ENCODE data around the gene CIDEB.

The CIDEB gene

GRCh38 chr14:24289649-24290280 is 18.0 kb downstream of the CIDEB start:
- peaks cover 13% of the 10 kb centered on the region for H3K4me1 Mint-ChIP-seq
- H3K36me3 Mint-ChIP-seq, result peaks cover 16% of the 10 kb centered on the region
- no peaks in the 10 kb centered on the region for H3K27me3 Mint-ChIP-seq
- H3K27ac Mint-ChIP-seq, result no peak overlapping the region
- no peak overlapping the region for H3K4me3 Mint-ChIP-seq
- H3K9me3 Mint-ChIP-seq, result no peaks in the 10 kb centered on the region

GRCh38 chr14:24286996-24287395 is 20.8 kb downstream of the CIDEB start:
- peaks cover 13% of the 10 kb centered on the region for H3K36me3 Mint-ChIP-seq
- no peaks in the 10 kb centered on the region for H3K27me3 Mint-ChIP-seq
- H3K4me1 Mint-ChIP-seq, result peaks cover 13% of the 10 kb centered on the region
- no peaks in the 10 kb centered on the region for H3K9me3 Mint-ChIP-seq
- H3K4me3 Mint-ChIP-seq, result no peak overlapping the region
- H3K27ac Mint-ChIP-seq, result no peak overlapping the region

GRCh38 chr14:24285351-24285750 is 22.4 kb downstream of the CIDEB start:
- H3K4me1 Mint-ChIP-seq, result peaks cover 20% of the 10 kb centered on the region
- no peaks in the 10 kb centered on the region for H3K27me3 Mint-ChIP-seq
- H3K9me3 Mint-ChIP-seq, result no peaks in the 10 kb centered on the region
- H3K36me3 Mint-ChIP-seq, result peaks cover 2% of the 10 kb centered on the region
- no peak overlapping the region for H3K27ac Mint-ChIP-seq
- no peak overlapping the region for H3K4me3 Mint-ChIP-seq

GRCh38 chr14:24284501-24285035 is 23.2 kb downstream of the CIDEB start:
- Mint-ChIP-seq H3K9me3 (no peaks in the 10 kb centered on the region), H3K36me3 (no peaks in the 10 kb centered on the region), H3K27me3 (no peaks in the 10 kb centered on the region), H3K27ac (no peak overlapping the region), H3K4me3 (no peak overlapping the region), H3K4me1 (peaks cover 20% of the 10 kb centered on the region)

- Mint-ChIP-seq H3K4me3 (no peak overlapping the region), H3K27me3 (no peaks in the 10 kb centered on the region), H3K27ac (no peak overlapping the region), H3K9me3 (no peaks in the 10 kb centered on the region), H3K4me1 (peaks cover 25% of the 10 kb centered on the region), H3K36me3 (no peaks in the 10 kb centered on the region)
Measured at GRCh38 chr14:24283796-24284460, 23.8 kb downstream of the CIDEB start.

- Mint-ChIP-seq H3K4me3 (no peak overlapping the region), H3K9me3 (no peaks in the 10 kb centered on the region), H3K27ac (no peak overlapping the region), H3K27me3 (no peaks in the 10 kb centered on the region), H3K36me3 (no peaks in the 10 kb centered on the region), H3K4me1 (peaks cover 35% of the 10 kb centered on the region)
Measured at GRCh38 chr14:24282736-24283135, 25.0 kb downstream of the CIDEB start.

- Mint-ChIP-seq H3K4me1 (peaks cover 43% of the 10 kb centered on the region), H3K36me3 (no peaks in the 10 kb centered on the region), H3K9me3 (no peaks in the 10 kb centered on the region), H3K27me3 (no peaks in the 10 kb centered on the region), H3K27ac (peak overlapping the region; percentile 64), H3K4me3 (no peak overlapping the region)
Measured at GRCh38 chr14:24281636-24282035, 26.1 kb downstream of the CIDEB start.

GRCh38 chr14:24280797-24281460 is 26.8 kb downstream of the CIDEB start:
- Mint-ChIP-seq H3K9me3 (no peaks in the 10 kb centered on the region), H3K36me3 (no peaks in the 10 kb centered on the region), H3K27ac (peak overlapping the region; percentile 64), H3K4me1 (peaks cover 45% of the 10 kb centered on the region), H3K27me3 (no peaks in the 10 kb centered on the region), H3K4me3 (no peak overlapping the region)

- peak overlapping the region; percentile 89 for H3K27ac Mint-ChIP-seq
- H3K27me3 Mint-ChIP-seq, result no peaks in the 10 kb centered on the region
- H3K4me3 Mint-ChIP-seq, result peak overlapping the region; percentile 57
- no peaks in the 10 kb centered on the region for H3K9me3 Mint-ChIP-seq
- peaks cover 54% of the 10 kb centered on the region for H3K4me1 Mint-ChIP-seq
- no peaks in the 10 kb centered on the region for H3K36me3 Mint-ChIP-seq
Measured at GRCh38 chr14:24279301-24280186, 28.2 kb downstream of the CIDEB start.

GRCh38 chr14:24278424-24278823 is 29.4 kb downstream of the CIDEB start:
- Mint-ChIP-seq H3K9me3 (no peaks in the 10 kb centered on the region), H3K4me3 (peak overlapping the region; percentile 45), H3K36me3 (no peaks in the 10 kb centered on the region), H3K4me1 (peaks cover 64% of the 10 kb centered on the region), H3K27ac (peak overlapping the region; percentile 89), H3K27me3 (no peaks in the 10 kb centered on the region)

GRCh38 chr14:24277606-24278321 is 30.0 kb downstream of the CIDEB start:
- Mint-ChIP-seq H3K4me3 (no peak overlapping the region), H3K36me3 (no peaks in the 10 kb centered on the region), H3K9me3 (no peaks in the 10 kb centered on the region), H3K27ac (no peak overlapping the region), H3K4me1 (peaks cover 71% of the 10 kb centered on the region), H3K27me3 (no peaks in the 10 kb centered on the region)

GRCh38 chr14:24277071-24277470 is 30.7 kb downstream of the CIDEB start:
- H3K27ac Mint-ChIP-seq, result peak overlapping the region; percentile 6
- no peaks in the 10 kb centered on the region for H3K9me3 Mint-ChIP-seq
- peak overlapping the region; percentile 33 for H3K4me3 Mint-ChIP-seq
- peaks cover 78% of the 10 kb centered on the region for H3K4me1 Mint-ChIP-seq
- H3K27me3 Mint-ChIP-seq, result no peaks in the 10 kb centered on the region
- H3K36me3 Mint-ChIP-seq, result no peaks in the 10 kb centered on the region

- Mint-ChIP-seq H3K27ac (peak overlapping the region; percentile 88), H3K4me3 (peak overlapping the region; percentile 50), H3K27me3 (no peaks in the 10 kb centered on the region), H3K36me3 (no peaks in the 10 kb centered on the region), H3K4me1 (peaks cover 68% of the 10 kb centered on the region), H3K9me3 (no peaks in the 10 kb centered on the region)
Measured at GRCh38 chr14:24274101-24274543, 33.7 kb downstream of the CIDEB start.

- H3K27ac Mint-ChIP-seq, result peak overlapping the region; percentile 88
- H3K27me3 Mint-ChIP-seq, result no peaks in the 10 kb centered on the region
- H3K9me3 Mint-ChIP-seq, result no peaks in the 10 kb centered on the region
- H3K4me3 Mint-ChIP-seq, result peak overlapping the region; percentile 50
- peaks cover 62% of the 10 kb centered on the region for H3K4me1 Mint-ChIP-seq
- H3K36me3 Mint-ChIP-seq, result no peaks in the 10 kb centered on the region
Measured at GRCh38 chr14:24273422-24273998, 34.3 kb downstream of the CIDEB start.

Measured in activated naive CD4-positive, alpha-beta T cell treated with anti-CD3 and anti-CD28 coated beads, Interleukin-2, amount 50 U/mL, for 24 hours (primary cell).